GM19240 (cell line): ENCODE measurements around the gene CCDC71L.
"Not testable (repeated sequence)": the region's sequence is repeated elsewhere in the genome, so short reads cannot be mapped to it uniquely, and the experiment has no call there.

Experiments
- DNase-seq: peaks from one replicate; pipeline ENCODE4 v3.0.0; 2011; ENCODE audit warnings: low spot score; ENCODE audit not compliant: insufficient read length

The CCDC71L gene

GRCh38 chr7:106660862-106661720 is at the start of gene CCDC71L:
Gene CCDC71L, minus strand, starts transcription at chr7:106661158. Its CDS starts 262 bp downstream, at chr7:106660896.
- peak; percentile 91 for DNase-seq

GRCh38 chr7:106709604-106710003 is 48.6 kb upstream of the CCDC71L start:
- not testable (repeated sequence) for DNase-seq

- DNase-seq = peak; percentile 17
Observed at GRCh38 chr7:106704000-106704840, 43.3 kb upstream of the CCDC71L start.

- no peak for DNase-seq
Observed at GRCh38 chr7:106693677-106694353, 32.9 kb upstream of the CCDC71L start.

- no peak for DNase-seq
Observed at GRCh38 chr7:106692450-106693051, 31.6 kb upstream of the CCDC71L start.

GRCh38 chr7:106688161-106688560 is 27.2 kb upstream of the CCDC71L start:
- not testable (repeated sequence) for DNase-seq

- no peak for DNase-seq
Observed at GRCh38 chr7:106683941-106684340, 23.0 kb upstream of the CCDC71L start.

- DNase-seq = no peak
Observed at GRCh38 chr7:106681815-106682495, 21.0 kb upstream of the CCDC71L start.

GRCh38 chr7:106679153-106679931 is 18.4 kb upstream of the CCDC71L start:
- no peak for DNase-seq

- no peak for DNase-seq
Observed at GRCh38 chr7:106678795-106679152, 17.8 kb upstream of the CCDC71L start.

GRCh38 chr7:106676506-106676905 is 15.5 kb upstream of the CCDC71L start:
- not testable (repeated sequence) for DNase-seq

GRCh38 chr7:106673688-106674087 is 12.7 kb upstream of the CCDC71L start:
- DNase-seq = not testable (repeated sequence)

GRCh38 chr7:106671930-106672329 is 11.0 kb upstream of the CCDC71L start:
- DNase-seq = not testable (repeated sequence)

GRCh38 chr7:106671160-106671559 is 10.2 kb upstream of the CCDC71L start:
- no peak for DNase-seq

- no peak for DNase-seq
Observed at GRCh38 chr7:106668861-106669524, 8.0 kb upstream of the CCDC71L start.

- DNase-seq = no peak
Observed at GRCh38 chr7:106666353-106666752, 5.4 kb upstream of the CCDC71L start.

- DNase-seq = no peak
Observed at GRCh38 chr7:106664343-106664742, 3.4 kb upstream of the CCDC71L start.

GRCh38 chr7:106659963-106660861 is 746 bp downstream of the CCDC71L start:
- peak; percentile 58 for DNase-seq
